H9 (cell line): ENCODE results near the gene TTC39B. TPM values are rescaled to one million over a fixed set of nuclear protein-coding genes. Genes with fewer than 3 reads are reported as not detected.
A peak's percentile ranks its signal among the peaks of the same experiment; 100 is the strongest.

Experiments
- DNase-seq: peaks from one replicate; pipeline ENCODE4 v3.0.0-alpha.2; 2017
- H2AFZ ChIP-seq: one replicate; pipeline ENCODE4 v1.6.1; 2013; ENCODE audit warnings: mild to moderate bottlenecking, low read length, control low read depth, moderate library complexity
- H2AK5ac ChIP-seq: 2 replicates; pipeline ENCODE4 v1.6.1; 2013; ENCODE audit warnings: low read length, control low read depth, mixed read lengths; ENCODE audit not compliant: insufficient read length
- H2BK120ac ChIP-seq: one replicate; pipeline ENCODE4 v1.6.1; 2013; ENCODE audit warnings: low read depth, mild to moderate bottlenecking, low read length, control low read depth, inconsistent platforms; ENCODE audit not compliant: poor library complexity, severe bottlenecking
- H2BK12ac ChIP-seq: 2 replicates; pipeline ENCODE4 v1.6.1; 2013; ENCODE audit warnings: low read length, control low read depth, mixed read lengths, low read depth; ENCODE audit not compliant: insufficient read length
- H2BK15ac ChIP-seq: 2 replicates; pipeline ENCODE4 v1.6.1; 2013; ENCODE audit warnings: low read depth, low read length, control low read depth
- H2BK20ac ChIP-seq: one replicate; pipeline ENCODE4 v1.6.1; 2013; ENCODE audit warnings: low read depth, mild to moderate bottlenecking, low read length, control low read depth, inconsistent platforms; ENCODE audit not compliant: poor library complexity, severe bottlenecking
- H2BK5ac ChIP-seq: 2 replicates; pipeline ENCODE4 v1.6.1; 2013; ENCODE audit warnings: low read length, control low read depth, mixed read lengths; ENCODE audit not compliant: insufficient read length
- H3K14ac ChIP-seq: 2 replicates; pipeline ENCODE4 v1.6.1; 2013; ENCODE audit warnings: low read length, control low read depth; ENCODE audit not compliant: insufficient read depth
- H3K18ac ChIP-seq: 2 replicates; pipeline ENCODE4 v1.6.1; 2013; ENCODE audit warnings: low read depth, mild to moderate bottlenecking, mixed read lengths, low read length, control low read depth; ENCODE audit not compliant: insufficient read length
- H3K23ac ChIP-seq: 2 replicates; pipeline ENCODE4 v1.6.1; 2013; ENCODE audit warnings: low read length, control low read depth, mixed read lengths, low read depth; ENCODE audit not compliant: insufficient read length
- H3K23me2 ChIP-seq: 2 replicates; pipeline ENCODE4 v1.6.1; 2013; ENCODE audit warnings: low read depth, mild to moderate bottlenecking, mixed read lengths, low read length, control low read depth; ENCODE audit not compliant: insufficient read length, poor library complexity, severe bottlenecking
- H3K27ac ChIP-seq: 2 replicates; pipeline ENCODE4 v1.5.1; 2013; ENCODE audit warnings: low read length, control low read depth, mixed read lengths, low read depth; ENCODE audit not compliant: insufficient read length
- H3K27me3 ChIP-seq: 2 replicates; pipeline ENCODE4 v1.6.1; 2013; ENCODE audit warnings: low read length, control low read depth, inconsistent platforms; ENCODE audit not compliant: insufficient read depth
- H3K4ac ChIP-seq: 2 replicates; pipeline ENCODE4 v1.6.1; 2013; ENCODE audit warnings: low read depth, mild to moderate bottlenecking, control low read depth, inconsistent platforms, low read length, moderate library complexity
- H3K4me1 ChIP-seq: 2 replicates; pipeline ENCODE4 v1.6.1; 2013; ENCODE audit warnings: low read length, control low read depth, inconsistent platforms; ENCODE audit not compliant: insufficient read depth
- H3K4me2 ChIP-seq: 2 replicates; pipeline ENCODE4 v1.6.1; 2013; ENCODE audit warnings: low read length, control low read depth, mixed read lengths; ENCODE audit not compliant: insufficient read length, insufficient read depth
- H3K56ac ChIP-seq: 2 replicates; pipeline ENCODE4 v1.6.1; 2013; ENCODE audit warnings: low read depth, mild to moderate bottlenecking, mixed read lengths, low read length, control low read depth; ENCODE audit not compliant: insufficient read length
- H3K79me1 ChIP-seq: 2 replicates; pipeline ENCODE4 v1.6.1; 2013; ENCODE audit warnings: low read depth, mild to moderate bottlenecking, moderate library complexity, low read length, control low read depth, inconsistent platforms; ENCODE audit not compliant: insufficient read depth, poor library complexity, severe bottlenecking
- H3K79me2 ChIP-seq: 2 replicates; pipeline ENCODE4 v1.6.1; 2013; ENCODE audit warnings: low read length, control low read depth, inconsistent platforms; ENCODE audit not compliant: insufficient read depth
- H3K9ac ChIP-seq: 2 replicates; pipeline ENCODE4 v1.6.1; 2013; ENCODE audit warnings: low read length, control low read depth, mixed read lengths; ENCODE audit not compliant: insufficient read length; ENCODE audit errors: extremely low read depth
- H3K9me3 ChIP-seq: one replicate; pipeline ENCODE4 v1.6.1; 2013; ENCODE audit warnings: low read depth, low read length, inconsistent platforms; ENCODE audit not compliant: control insufficient read depth
- H3T11ph ChIP-seq: one replicate; pipeline ENCODE4 v1.6.1; 2013; ENCODE audit warnings: mild to moderate bottlenecking, low read length, control low read depth, inconsistent platforms
- H4K20me1 ChIP-seq: one replicate; pipeline ENCODE4 v1.6.1; 2013; ENCODE audit not compliant: control insufficient read depth, insufficient read length, insufficient read depth
- H4K5ac ChIP-seq: 2 replicates; pipeline ENCODE4 v1.6.1; 2013; ENCODE audit warnings: low read depth, mild to moderate bottlenecking, mixed read lengths, low read length, control low read depth; ENCODE audit not compliant: insufficient read length
- H4K8ac ChIP-seq: replicated peaks from 2 replicates; pipeline ENCODE4 v1.6.1; 2013; ENCODE audit warnings: low read length, control low read depth, mixed read lengths, low read depth; ENCODE audit not compliant: insufficient read length
- H4K91ac ChIP-seq: 2 replicates; pipeline ENCODE4 v1.6.1; 2013; ENCODE audit warnings: low read depth, mild to moderate bottlenecking, moderate library complexity, mixed read lengths, low read length, control low read depth; ENCODE audit not compliant: insufficient read length
- H3K27ac Mint-ChIP-seq, 3 experiments: 2 replicates in 2 of 3; 3 replicates in 1 of 3; pipeline ENCODE4 v1.8.0; 2020 to 2021; ENCODE audit warnings: mixed read lengths in 3 of 3, mild to moderate bottlenecking in 1 of 3, moderate library complexity in 1 of 3
- H3K27me3 Mint-ChIP-seq: 2 replicates; pipeline ENCODE4 v1.8.0; 2021; ENCODE audit warnings: low read depth, mild to moderate bottlenecking, moderate library complexity, mixed read lengths
- H3K36me3 Mint-ChIP-seq, 3 experiments: 2 replicates in 2 of 3; 3 replicates in 1 of 3; pipeline ENCODE4 v1.8.0; 2020 to 2021; ENCODE audit warnings: low read depth in 3 of 3, mixed read lengths in 3 of 3; ENCODE audit not compliant: insufficient read depth in 1 of 3
- H3K4me1 Mint-ChIP-seq, 2 experiments: 2 replicates each; pipeline ENCODE4 v1.8.0; 2020; ENCODE audit warnings: mixed read lengths in 2 of 2
- H3K4me3 Mint-ChIP-seq, 2 experiments: 2 replicates in 1 of 2; 3 replicates in 1 of 2; pipeline ENCODE4 v1.8.0; 2020 to 2021; ENCODE audit warnings: mild to moderate bottlenecking in 2 of 2, mixed read lengths in 2 of 2, moderate library complexity in 1 of 2
- H3K9me3 Mint-ChIP-seq, 2 experiments: 2 replicates in 1 of 2; 3 replicates in 1 of 2; pipeline ENCODE4 v1.8.0; 2020; ENCODE audit warnings: mild to moderate bottlenecking in 2 of 2, mixed read lengths in 2 of 2, moderate library complexity in 1 of 2
- WGBS: extraction: QIAGEN DNeasy Blood & Tissue Kit; methylation state at CpG from one replicate; pipeline ENCODE4 v1.1.7; 2013; ENCODE audit warnings: missing lambda C conversion rate, low lambda C conversion rate, mixed read lengths; ENCODE audit not compliant: insufficient read length; ENCODE audit errors: extremely low coverage; 5-methylcytosine and 5-hydroxymethylcytosine counted together
- total RNA-seq: library from RNA; stranded (reverse); gene quantifications from 2 replicates; pipeline ENCODE4 v1.2.1, GENCODE V29; 2021
- TF ChIP-seq, protein P1 (sequence below): fragments of 200-600 bp; sonication (generic); conservative IDR thresholded peaks from 3 replicates; pipeline ENCODE4 v1.8.0; 2021; ENCODE audit warnings: antibody characterized with exemption, mild to moderate bottlenecking

Gene TTC39B
- total RNA-seq, 1 experiment from 2014 or later, result 8.2 TPM

DNA sequence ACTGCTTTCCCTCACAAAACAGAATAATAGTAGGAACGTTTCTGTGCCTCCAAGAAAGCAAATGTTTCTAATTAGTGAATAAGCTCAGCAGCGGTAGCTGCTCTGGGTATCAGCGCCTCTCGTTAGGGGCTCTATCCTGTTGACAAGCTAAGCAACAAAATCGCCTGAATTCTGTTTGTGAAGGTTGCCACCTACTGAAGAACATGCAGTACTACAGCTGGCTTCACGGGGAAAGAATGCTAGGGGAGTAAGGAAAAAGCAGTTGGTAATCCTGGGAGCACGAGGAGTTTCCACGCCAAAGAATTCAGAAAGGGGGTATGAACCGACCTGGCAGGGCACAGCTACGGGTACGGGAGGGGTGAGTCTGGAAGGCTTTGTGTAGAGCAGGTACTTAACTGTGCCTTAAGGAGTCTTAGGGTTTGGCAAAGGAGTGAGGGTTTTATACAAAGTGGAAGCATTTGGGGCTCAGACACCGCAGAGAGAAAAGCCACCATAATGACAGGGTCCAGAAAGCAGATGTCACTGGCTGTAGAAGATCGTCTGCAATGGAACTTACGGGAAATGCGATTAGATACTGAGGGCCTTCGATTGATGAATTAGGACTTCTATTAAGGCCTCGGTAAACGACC lies 171.7 kb downstream of the TTC39B start:
- H3K27ac ChIP-seq, result peak overlapping the region; percentile 75
- peak; percentile 83 for DNase-seq
- H3K79me2 ChIP-seq, result no peaks in the 10 kb centered on the region
- no peak overlapping the region for H2AK5ac ChIP-seq
- H3K4ac ChIP-seq, result no peak overlapping the region
- peak overlapping the region; percentile 90; the same call in 1 of the 2 replicates for H3K14ac ChIP-seq
- no peaks in the 10 kb centered on the region for H3K9me3 ChIP-seq
- no peaks in the 10 kb centered on the region for H4K20me1 ChIP-seq
- H3K27me3 ChIP-seq, result no peaks in the 10 kb centered on the region
- H3K18ac ChIP-seq, result peak overlapping the region; percentile 79
- Mint-ChIP-seq H3K27ac (peak overlapping the region; percentile 50 to 97 (median 96)), H3K4me3 (peak overlapping the region; percentile 7 to 26; a peak in 3 of 5 replicates), H3K36me3 (peaks cover 0 to 3% (median 0%) of the 10 kb centered on the region in 3 experiments; a peak in 3 of 7 replicates), H3K27me3 (no peaks in the 10 kb centered on the region), H3K9me3 (peaks cover 3 to 5% of the 10 kb centered on the region in 2 experiments; a peak in 3 of 5 replicates), H3K4me1 (peaks cover 40 to 42% of the 10 kb centered on the region in 2 experiments)
- no peaks in the 10 kb centered on the region for H3K79me1 ChIP-seq
- H2BK12ac ChIP-seq, result peak overlapping the region; percentile 98
- no peak overlapping the region for H3K23ac ChIP-seq
- TF ChIP-seq, protein P1, sequence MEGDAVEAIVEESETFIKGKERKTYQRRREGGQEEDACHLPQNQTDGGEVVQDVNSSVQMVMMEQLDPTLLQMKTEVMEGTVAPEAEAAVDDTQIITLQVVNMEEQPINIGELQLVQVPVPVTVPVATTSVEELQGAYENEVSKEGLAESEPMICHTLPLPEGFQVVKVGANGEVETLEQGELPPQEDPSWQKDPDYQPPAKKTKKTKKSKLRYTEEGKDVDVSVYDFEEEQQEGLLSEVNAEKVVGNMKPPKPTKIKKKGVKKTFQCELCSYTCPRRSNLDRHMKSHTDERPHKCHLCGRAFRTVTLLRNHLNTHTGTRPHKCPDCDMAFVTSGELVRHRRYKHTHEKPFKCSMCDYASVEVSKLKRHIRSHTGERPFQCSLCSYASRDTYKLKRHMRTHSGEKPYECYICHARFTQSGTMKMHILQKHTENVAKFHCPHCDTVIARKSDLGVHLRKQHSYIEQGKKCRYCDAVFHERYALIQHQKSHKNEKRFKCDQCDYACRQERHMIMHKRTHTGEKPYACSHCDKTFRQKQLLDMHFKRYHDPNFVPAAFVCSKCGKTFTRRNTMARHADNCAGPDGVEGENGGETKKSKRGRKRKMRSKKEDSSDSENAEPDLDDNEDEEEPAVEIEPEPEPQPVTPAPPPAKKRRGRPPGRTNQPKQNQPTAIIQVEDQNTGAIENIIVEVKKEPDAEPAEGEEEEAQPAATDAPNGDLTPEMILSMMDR, result peak; percentile 89
- H2BK20ac ChIP-seq, result no peak overlapping the region
- H3K9ac ChIP-seq, result no peak overlapping the region
- H2BK5ac ChIP-seq, result no peak overlapping the region
- no peak overlapping the region for H4K8ac ChIP-seq
- no peak overlapping the region for H3K4me2 ChIP-seq
- H3K4me1 ChIP-seq, result peaks cover 6% of the 10 kb centered on the region; the same call in 1 of the 2 replicates
- H2BK120ac ChIP-seq, result no peak overlapping the region
- H2BK15ac ChIP-seq, result no peak overlapping the region
- peak overlapping the region; percentile 83 for H3T11ph ChIP-seq
- WGBS, result no CpG with 5 or more reads among the region's 18 CpGs
- H2AFZ ChIP-seq, result peak overlapping the region; percentile 99
- no peak overlapping the region for H3K56ac ChIP-seq
- H4K5ac ChIP-seq, result peak overlapping the region; percentile 87
- H3K23me2 ChIP-seq, result no peaks in the 10 kb centered on the region
- no peak overlapping the region for H4K91ac ChIP-seq
